COLO668 (cell line): ENCODE data around the gene UBQLNL.
A peak's percentile ranks its signal among the peaks of the same experiment; 100 is the strongest.

ENCODE experiments used
- DNase-seq: peaks from one replicate; lab custom pipeline; 2025; ENCODE audit not compliant: unreplicated experiment; lab: John Stamatoyannopoulos, UW

The UBQLNL gene

GRCh38 chr11:5507933-5508305 lies 8.6 kb downstream of the UBQLNL start:
- DNase-seq: no peak

GRCh38 chr11:5507177-5507932 lies 9.1 kb downstream of the UBQLNL start:
- no peak for DNase-seq

GRCh38 chr11:5505363-5506048 lies 11.0 kb downstream of the UBQLNL start:
- no peak for DNase-seq

- DNase-seq: no peak
Observed at GRCh38 chr11:5504403-5504921, 12.0 kb downstream of the UBQLNL start.

GRCh38 chr11:5500393-5500801 lies 16.1 kb downstream of the UBQLNL start:
- no peak for DNase-seq

- DNase-seq: no peak
Observed at GRCh38 chr11:5499671-5500070, 16.8 kb downstream of the UBQLNL start.

- no peak for DNase-seq
Observed at GRCh38 chr11:5489576-5490357, 26.7 kb downstream of the UBQLNL start.

GRCh38 chr11:5488798-5489399 lies 27.6 kb downstream of the UBQLNL start:
- no peak for DNase-seq

GRCh38 chr11:5488385-5488784 lies 28.1 kb downstream of the UBQLNL start, which contains the start of gene OR52D1:
Gene OR52D1, plus strand, starts transcription at chr11:5488685. Its CDS starts 22 bp downstream, at chr11:5488707.
- no peak for DNase-seq

- no peak for DNase-seq
Observed at GRCh38 chr11:5486421-5486820, 30.1 kb downstream of the UBQLNL start.

- DNase-seq: no peak
Observed at GRCh38 chr11:5486003-5486402, 30.5 kb downstream of the UBQLNL start.

- peak; percentile 5 for DNase-seq
Observed at GRCh38 chr11:5476186-5476819, 40.2 kb downstream of the UBQLNL start.

- no peak for DNase-seq
Observed at GRCh38 chr11:5473921-5474320, 42.6 kb downstream of the UBQLNL start.

- DNase-seq: no peak
Observed at GRCh38 chr11:5467527-5467926, 49.0 kb downstream of the UBQLNL start.
